ENCODE results near the gene RAET1G.
"Not testable (repeated sequence)": the region's sequence is repeated elsewhere in the genome, so short reads cannot be mapped to it uniquely, and the experiment has no call there.

Gene RAET1G

GRCh38 chr6:149909701-149910470, 13.0 kb downstream of the RAET1G start:
- DNase-seq: no peak

GRCh38 chr6:149908480-149908879, 14.4 kb downstream of the RAET1G start:
- DNase-seq: not testable (repeated sequence)

DNA sequence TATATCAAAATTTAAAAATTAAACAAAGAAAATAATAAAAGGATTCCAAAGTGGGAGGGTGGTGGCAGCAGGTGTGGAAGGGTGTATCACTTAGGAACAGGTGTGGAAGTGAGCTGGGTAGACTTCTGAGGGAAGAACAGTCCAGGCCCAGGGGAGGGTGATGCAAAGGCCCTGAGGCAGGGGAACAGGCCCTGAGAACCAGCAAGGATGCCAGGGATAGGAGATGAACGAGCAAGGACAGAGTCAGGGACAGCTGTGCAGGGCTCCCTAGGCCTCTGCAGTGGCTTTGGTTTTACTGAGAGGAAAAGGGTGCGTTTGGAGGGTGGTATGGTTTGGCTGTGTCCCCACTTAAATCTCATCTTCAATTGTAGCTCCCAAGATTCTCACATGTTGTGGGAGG, 15.6 kb downstream of the RAET1G start:
- DNase-seq: no peak

DNA sequence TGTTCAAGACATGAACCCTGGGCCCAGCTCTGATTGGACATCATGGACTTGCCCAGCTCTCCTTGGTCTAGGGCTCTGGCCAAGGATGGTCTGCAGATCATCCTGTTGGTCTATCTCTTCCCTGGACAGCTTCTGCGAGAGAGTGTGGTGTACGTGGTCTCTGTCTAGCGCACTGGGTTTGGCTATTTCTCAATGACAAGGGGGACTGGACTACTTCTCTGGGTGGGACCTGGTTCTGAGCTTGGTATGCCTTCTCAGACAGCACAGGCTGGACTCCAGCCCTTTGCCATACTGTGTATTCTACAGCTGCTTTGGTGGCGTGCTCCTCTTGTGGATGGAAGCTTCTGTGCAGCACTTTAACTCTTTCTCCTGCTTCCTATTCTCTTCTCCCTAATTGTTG, 16.5 kb downstream of the RAET1G start:
- no peak for DNase-seq

DNA sequence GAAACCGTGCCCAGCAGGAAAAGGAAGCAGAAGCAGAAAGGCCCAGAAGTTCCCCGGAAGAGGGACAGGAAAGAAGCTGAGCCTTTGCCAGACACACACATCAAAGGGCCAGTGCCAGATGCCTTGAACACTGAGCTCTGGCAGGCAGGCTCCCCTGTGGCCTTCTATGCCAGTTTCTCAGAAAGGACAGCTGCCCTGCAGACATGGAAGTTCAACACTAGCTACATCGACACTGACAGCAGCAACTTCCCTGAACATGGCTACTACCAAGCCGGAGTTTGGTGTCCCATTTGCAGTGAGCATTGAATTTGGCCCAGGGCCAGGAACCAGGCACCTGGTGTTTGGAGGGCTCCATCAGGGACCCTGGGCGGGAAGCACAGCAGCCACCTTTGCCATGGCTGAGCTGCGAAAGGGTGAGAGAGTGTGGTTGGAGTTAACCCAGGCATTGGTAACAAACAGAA, 17.0 kb downstream of the RAET1G start:
- no peak for DNase-seq

DNA sequence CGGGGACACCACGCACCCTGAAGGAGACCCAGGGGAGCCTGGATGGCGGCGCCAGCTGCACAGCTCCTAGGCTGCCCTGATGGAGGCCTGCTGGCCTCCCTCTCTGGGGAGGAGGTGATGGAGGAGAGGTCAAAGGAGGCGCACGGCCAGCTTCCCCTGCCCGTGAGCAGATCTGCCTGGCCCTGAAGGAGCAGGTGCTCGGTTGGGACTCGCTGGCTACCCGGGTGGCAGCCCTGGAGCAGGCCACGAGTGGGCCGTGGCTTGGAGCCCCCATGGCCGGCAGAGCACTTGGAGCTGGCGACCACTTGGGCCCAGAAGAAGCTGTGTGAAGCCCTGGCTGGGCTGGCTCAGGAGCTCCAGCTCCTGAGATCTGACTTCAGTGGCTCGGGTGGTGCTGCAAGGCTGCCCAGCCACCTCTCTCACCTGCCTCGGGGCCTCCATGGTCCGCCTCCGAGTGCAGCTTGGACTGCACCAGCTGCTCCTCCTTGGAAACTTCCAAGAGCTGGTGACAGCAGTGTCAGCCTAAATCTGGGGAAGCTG, 17.5 kb downstream of the RAET1G start:
- no peak for DNase-seq

DNA sequence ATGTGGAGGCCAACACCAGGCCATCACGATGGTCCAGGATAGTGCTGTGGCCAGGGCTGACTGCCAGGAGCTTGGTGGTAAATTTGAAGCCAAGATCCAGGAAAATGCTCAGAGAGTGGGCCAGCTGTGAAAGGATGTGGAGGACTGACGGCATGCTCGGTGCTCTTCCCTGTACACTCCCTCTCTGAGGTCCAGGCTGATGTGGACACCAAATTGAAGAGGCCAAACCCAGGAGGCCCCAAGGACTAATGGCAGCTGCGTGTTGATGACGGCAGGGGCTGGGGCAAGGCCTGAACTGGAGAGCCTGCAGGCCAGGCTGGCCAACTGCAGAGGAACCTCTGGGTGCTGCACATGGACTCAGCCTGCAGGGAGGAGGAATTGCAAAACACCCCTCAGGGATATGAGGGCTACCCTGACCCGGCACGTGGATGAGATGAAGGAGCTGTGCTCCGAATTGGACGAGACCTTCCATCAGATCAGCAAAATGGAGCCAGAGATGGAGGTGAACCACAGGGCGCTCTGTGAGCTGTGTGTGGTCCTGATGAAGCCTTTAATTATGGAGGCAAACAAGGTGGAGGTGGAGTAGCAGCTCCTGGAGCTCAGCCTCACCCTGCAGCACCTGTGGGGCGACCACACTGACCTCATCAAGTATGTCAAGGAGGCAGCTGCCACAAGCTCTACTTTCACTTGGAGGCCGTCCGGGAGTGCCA, 18.1 kb downstream of the RAET1G start:
- DNase-seq: no peak

GRCh38 chr6:149903938-149904611, 18.8 kb downstream of the RAET1G start:
- no peak for DNase-seq

DNA sequence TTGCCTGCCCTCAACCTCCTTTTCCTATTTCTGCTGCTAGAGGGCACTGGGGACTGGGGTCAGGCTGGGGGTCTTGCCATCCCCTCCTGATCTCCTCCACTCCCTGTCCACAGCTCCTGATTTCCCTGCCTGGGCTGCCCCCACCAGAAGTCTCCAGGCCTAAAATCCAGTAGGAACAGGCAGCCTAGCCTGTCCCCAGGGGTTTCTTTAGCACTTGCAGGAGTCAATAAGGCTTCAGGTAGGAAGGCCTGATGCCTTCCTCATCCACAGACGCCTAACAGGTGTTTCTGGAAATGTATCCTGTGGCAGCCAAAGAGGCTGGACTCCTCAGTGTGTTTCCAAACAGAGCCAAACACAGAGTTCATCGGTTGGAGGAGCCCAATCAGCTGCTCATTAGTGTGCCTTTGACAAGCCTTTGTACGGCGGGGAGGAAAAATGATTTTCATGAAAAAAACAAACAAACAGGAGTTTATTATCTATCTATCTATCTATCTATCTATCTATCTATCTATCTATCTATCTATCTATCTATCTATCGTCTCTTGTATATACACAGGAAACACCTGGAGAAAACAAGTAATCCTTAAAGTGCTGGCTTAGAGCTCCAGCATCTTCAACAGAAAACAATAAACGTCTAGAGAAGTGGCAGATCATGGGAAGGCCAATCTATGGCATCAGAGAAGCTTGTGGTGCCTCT, 21.3 kb downstream of the RAET1G start:
- no peak for DNase-seq

DNA sequence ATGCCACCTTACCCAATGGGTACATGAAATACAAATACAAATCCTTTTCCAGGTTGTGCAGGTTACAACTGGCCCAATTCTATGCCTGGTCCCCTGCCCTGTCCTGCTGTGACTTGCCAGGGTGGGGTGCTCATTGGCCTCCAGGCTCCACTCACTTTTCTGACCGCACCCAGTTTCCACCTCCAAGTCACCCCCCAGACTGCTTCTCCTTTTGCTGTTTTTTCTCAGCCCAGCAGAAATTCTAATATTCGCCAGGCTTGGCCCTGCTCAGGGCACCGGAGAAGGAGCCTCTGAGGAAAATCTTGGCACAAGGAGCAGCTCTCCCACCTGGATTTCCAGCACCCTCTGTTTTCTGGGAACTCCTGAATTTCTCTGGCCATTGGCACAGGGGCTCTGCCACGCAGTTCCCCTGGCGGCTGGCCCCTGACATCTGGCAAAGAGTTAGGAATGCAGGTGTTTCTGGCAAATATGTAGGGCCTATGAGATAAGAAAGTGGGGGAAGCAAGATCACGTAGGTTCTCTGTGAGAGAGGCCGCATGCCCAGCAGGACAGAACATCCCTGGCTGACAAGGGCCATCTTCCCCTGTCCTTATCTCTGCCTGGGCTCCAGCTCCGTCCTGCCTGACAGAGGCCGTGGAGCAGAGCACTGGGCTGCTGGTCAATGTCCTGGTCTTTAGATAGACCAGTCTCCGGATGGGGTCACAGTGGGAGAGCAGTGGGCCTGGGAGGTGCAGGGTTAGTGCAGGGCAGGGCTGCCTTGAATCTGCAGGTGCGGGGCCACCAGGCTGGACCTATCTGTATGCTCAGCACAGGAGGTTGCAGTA, 22.1 kb downstream of the RAET1G start:
- DNase-seq: no peak

DNA sequence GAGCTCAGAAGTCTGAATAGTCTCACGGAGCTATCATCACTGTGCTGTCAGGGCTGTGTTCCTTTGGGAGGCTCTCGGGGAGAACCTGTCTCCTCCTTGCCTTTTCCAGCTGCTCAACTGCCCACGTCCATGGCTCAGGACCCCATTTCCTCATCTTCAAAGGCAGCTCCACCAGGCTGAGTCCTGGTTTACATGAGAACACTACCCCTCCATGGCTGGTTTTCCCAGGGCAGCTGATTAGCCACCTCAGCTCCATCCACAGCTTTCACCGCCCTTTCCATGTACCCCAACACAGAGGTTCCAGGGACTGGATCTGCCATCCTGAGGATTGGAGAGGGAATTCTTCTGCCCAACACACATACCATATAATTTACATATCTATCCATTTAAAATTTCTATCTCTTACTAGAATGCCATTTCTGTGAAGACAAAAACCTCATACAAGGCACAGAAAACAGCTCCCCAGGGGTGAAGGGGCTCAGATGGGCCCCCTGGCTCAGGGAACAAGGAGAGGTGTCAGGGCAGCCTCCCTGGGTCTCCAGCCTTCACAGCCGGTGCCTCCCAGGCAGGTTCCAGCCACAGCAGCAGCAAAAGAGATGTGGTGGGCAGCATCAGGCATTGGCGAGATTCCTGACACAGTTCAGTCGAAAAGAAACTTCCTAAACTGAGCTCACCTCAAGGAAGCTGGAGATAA, 22.8 kb downstream of the RAET1G start:
- no peak for DNase-seq

- DNase-seq: no peak
Observed at GRCh38 chr6:149899486-149899885, 23.4 kb downstream of the RAET1G start.

DNA sequence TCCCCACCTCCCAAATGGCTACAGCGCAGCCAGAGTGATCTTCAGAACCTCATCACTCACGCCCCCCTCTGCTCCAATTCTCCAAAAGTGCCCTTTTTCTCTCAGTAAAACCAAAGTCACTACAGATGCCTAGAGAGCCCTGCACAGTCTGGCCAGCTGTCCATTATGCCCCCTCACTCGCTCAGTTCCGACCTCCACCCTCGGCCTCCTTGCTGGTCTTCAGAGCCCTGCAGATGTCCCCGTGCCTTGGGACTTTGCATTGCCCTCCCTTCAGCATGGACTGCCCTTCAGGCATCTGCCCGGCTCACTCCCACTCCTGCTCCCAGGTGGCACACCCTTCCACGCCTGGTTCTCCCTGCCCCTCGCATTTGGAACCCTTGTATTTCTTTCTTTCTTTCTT, 24.0 kb downstream of the RAET1G start:
- DNase-seq: no peak

- no peak for DNase-seq
Observed at GRCh38 chr6:149897855-149898744, 24.8 kb downstream of the RAET1G start, which contains the start of gene RAET1E. RAET1E (minus strand) TSS chr6:149898113; CDS start chr6:149890901, 7,212 bp downstream.

DNA sequence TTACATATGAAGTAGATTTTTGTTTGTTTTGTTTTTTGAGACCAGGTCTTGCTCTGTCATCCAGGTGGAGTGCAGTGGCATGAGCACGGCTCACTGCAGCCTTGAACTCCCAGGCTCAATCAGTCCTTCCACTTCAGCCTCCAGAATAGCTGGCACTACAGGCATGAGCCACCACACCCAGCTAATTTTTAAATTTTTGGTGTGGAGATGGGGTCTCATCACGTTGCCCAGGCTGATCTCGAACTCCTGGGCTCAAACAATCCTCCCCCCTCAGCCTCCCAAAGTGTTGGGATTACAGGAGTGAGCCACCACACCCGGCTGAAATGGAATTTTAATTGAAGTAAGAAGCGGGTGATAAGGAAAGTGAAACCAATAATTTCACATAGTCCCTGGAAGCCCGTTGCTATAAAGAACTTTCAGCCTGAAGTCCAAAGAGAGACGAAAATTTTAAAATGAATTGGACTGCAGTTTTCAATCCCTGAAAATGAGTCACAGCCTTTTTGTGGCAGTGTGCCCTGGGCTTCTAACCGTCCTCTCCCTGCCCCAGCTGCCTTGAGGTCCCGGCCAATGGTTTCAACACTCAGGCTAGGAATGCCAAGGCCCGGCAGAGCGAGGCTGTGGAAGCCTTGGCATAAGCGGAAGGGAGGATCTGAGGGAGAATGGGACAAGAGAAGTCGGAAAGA, 25.8 kb downstream of the RAET1G start:
- no peak for DNase-seq

GRCh38 chr6:149896491-149896890, 26.4 kb downstream of the RAET1G start:
- no peak for DNase-seq

- no peak for DNase-seq
Observed at GRCh38 chr6:149895833-149896271, 27.1 kb downstream of the RAET1G start.

DNA sequence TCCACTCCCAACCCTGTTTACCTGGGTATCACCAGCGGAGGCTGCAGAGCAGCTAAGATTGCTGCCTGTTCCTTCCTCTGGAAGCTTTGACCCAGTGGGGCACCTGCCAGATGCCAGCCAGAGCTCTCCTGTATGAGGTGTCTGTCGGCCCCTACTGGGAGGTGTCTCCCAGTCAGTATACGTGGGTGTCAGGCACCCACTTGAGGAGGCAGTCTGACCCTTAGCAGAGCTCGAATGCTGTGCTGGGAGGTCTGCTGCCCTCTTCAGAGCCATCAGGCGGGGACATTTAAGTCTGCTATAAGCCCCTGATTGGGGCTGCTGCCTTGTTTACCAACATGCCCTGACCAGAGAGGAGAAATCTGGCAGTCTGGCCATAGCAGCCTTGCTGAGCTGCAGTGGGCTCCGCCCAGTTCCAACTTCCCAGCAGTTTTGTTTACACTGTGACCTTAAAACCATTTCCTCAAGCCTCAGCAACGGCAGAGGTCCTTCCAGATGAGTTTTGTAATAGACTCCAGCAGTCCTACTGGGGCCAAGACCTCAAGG, 27.8 kb downstream of the RAET1G start:
- no peak for DNase-seq

GRCh38 chr6:149891864-149892263, 31.1 kb downstream of the RAET1G start:
- DNase-seq: not testable (repeated sequence)
